Measurements from ENCODE around the gene ATP6V0E1. TPM values are rescaled to one million over a fixed set of nuclear protein-coding genes. Genes with fewer than 3 reads are reported as not detected.

The ATP6V0E1 gene
- total and polyA plus RNA-seq, 2 of the 4 experiments (the other 2 are of a cell fraction): 258 to 277 TPM

- Histone ChIP-seq H2AFZ (replicated peaks; ENCODE audit: low read length, poor library complexity) (no peak overlapping the region), H3K36me3 (ENCODE audit: control insufficient read depth, insufficient read depth, low read length) (peaks cover 4% of the 10 kb centered on the region; the same call in 1 of the 2 replicates), H3K4me1 (ENCODE audit: control insufficient read depth, insufficient read depth, low read length) (peaks cover 12% of the 10 kb centered on the region), H3K4me3 (ENCODE audit: insufficient read depth, low read depth, low read length) (no peak overlapping the region), H3K79me1 (ENCODE audit: low read depth in 1 of 2, low read length in 2 of 2) (peaks cover 24 to 58% of the 10 kb centered on the region in 2 experiments), H2AK9ac (replicated peaks; ENCODE audit: low read depth, low read length, poor library complexity) (no peak overlapping the region), H4K8ac (ENCODE audit: low read depth in 2 of 2, low read length in 2 of 2) (0 out of 4 replicates have a peak overlapping the region, but pooled peaks of 1 of the 2 experiments have one; percentile 31), H2BK20ac (ENCODE audit: low read depth, low read length) (no peak overlapping the region), H3K9me3 (ENCODE audit: control insufficient read depth, insufficient read depth, low read length) (no peaks in the 10 kb centered on the region), H3K9me1 (ENCODE audit: insufficient read depth, low read length) (peaks cover 15% of the 10 kb centered on the region), H3K4ac (ENCODE audit: low read depth, low read length) (peak overlapping the region; percentile 33; the same call in 1 of the 2 replicates), H3K27ac (ENCODE audit: insufficient read depth, low read length) (no peak overlapping the region), H3K23ac (ENCODE audit: low read depth, low read length) (no peak overlapping the region), H3K14ac (replicated peaks; ENCODE audit: low read depth, low read length) (peak overlapping the region; percentile 23; the same call in 1 of the 2 replicates), H2AK5ac (ENCODE audit: low read depth, low read length) (no peak overlapping the region), H4K5ac (ENCODE audit: low read depth, low read length) (no peak overlapping the region), H4K20me1 (ENCODE audit: insufficient read depth, low read length) (peaks cover 29% of the 10 kb centered on the region), H3K18ac (ENCODE audit: low read depth, low read length) (no peak overlapping the region), H3K9ac (ENCODE audit: low read depth, low read length) (no peak overlapping the region), H2BK5ac (ENCODE audit: low read depth, low read length, poor library complexity, severe bottlenecking) (no peak overlapping the region), H3K4me2 (ENCODE audit: low read depth, low read length) (no peak overlapping the region), H3K27me3 (ENCODE audit: control insufficient read depth, insufficient read depth, low read length) (no peaks in the 10 kb centered on the region), H2BK15ac (ENCODE audit: low read depth, low read length) (no peak overlapping the region), H2BK120ac (ENCODE audit: low read depth, low read length) (no peak overlapping the region), H4K91ac (ENCODE audit: insufficient read depth, low read depth, low read length) (no peak overlapping the region), H3K56ac (ENCODE audit: extremely low read depth, insufficient read depth, low read length) (no peak overlapping the region)
- intact Hi-C loops (cut with micrococcal nuclease): no loop called here
- dilution Hi-C loops (cut with HindIII; ENCODE audit: low sequenced_read_pairs, unreplicated experiment): no loop called here
- no TSS peak for BruUV-seq (replicated peaks)
- WGBS, 2 experiments (ENCODE audit: extremely low coverage in 2 of 2, insufficient read length in 1 of 2): 75% methylated on average over 1 of the region's 4 CpGs; no CpG with 5 or more reads in 1 of the 2 experiments
- DNase-seq (no peak), ATAC-seq (ENCODE audit: low read depth) (peak; percentile 46)
- in situ Hi-C loops (cut with MboI; ENCODE audit: low sequenced_read_pairs): no loop called here
- TF ChIP-seq MAZ (IDR thresholded peaks at IDR 0.05; ENCODE audit: borderline replicate concordance, low read depth, low read length): no peak
- no peak for TF ChIP-seq POLR2A (IDR thresholded peaks at IDR 0.05; ENCODE audit: low read depth, low read length)
- TF ChIP-seq RAD21 (IDR thresholded peaks at IDR 0.05; ENCODE audit: low read length): no peak
- TF ChIP-seq USF2 (IDR thresholded peaks at IDR 0.05; ENCODE audit: low read depth, low read length): no peak
- TF ChIP-seq CTCF (conservative IDR thresholded peaks at IDR 0.05; ENCODE audit: low read depth, low read length): no peak
- no peak for TF ChIP-seq BHLHE40 (IDR thresholded peaks at IDR 0.05; ENCODE audit: low read depth, low read length)
- no peak for TF ChIP-seq RFX5 (IDR thresholded peaks at IDR 0.05; ENCODE audit: low read depth, low read length)
- no peak for TF ChIP-seq CEBPB (IDR thresholded peaks at IDR 0.05; ENCODE audit: low read depth, low read length)
- CTCF ChIA-PET: interaction anchor here (1.1 kb wide), 1 partner anchor 52 kb away, joined by 3 read pairs; no protein-coding TSS in a partner anchor
- POLR2A ChIA-PET (ENCODE audit: unreplicated experiment): no interaction called here
These were observed 45.3 kb downstream of the ATP6V0E1 start for GRCh38 chr5:173028811-173029327.
